CD4-positive, alpha-beta T cell (primary cell): ENCODE results near the gene EMC6. TPM values are rescaled to one million over a fixed set of nuclear protein-coding genes. Genes with fewer than 3 reads are reported as not detected.
A peak's percentile ranks its signal among the peaks of the same experiment; 100 is the strongest.

Experiments
- ATAC-seq: fragments of 200-7000 bp; cut with Tn5 transposase; one replicate; pipeline ENCODE4 v1.10.0; 2022; ENCODE audit warnings: mild to moderate bottlenecking; ENCODE audit not compliant: poor library complexity
- CTCF ChIA-PET: fragments of 350-600 bp; sonication (Branson Sonifier 250); formaldehyde crosslinking; loops from one replicate; lab custom pipeline; 2021; ENCODE audit warnings: antibody characterized with exemption, inconsistent platforms; lab: Charles Lee
- POLR2A ChIA-PET: fragments of 350-600 bp; sonication (Branson Sonifier 250); formaldehyde crosslinking; loops from one replicate; lab custom pipeline; 2021; ENCODE audit warnings: antibody characterized with exemption, inconsistent platforms; lab: Charles Lee
- DNase-seq, 14 experiments: peaks; one replicate each; pipeline ENCODE4 v3.0.0-alpha.2; 2013 to 2020; ENCODE audit warnings: mixed read lengths in 2 of 14
- H3K27ac ChIP-seq, 2 donors: one replicate each; pipeline versions ENCODE4 v1.5.1 to v1.7.0; 2013; ENCODE audit warnings: low read length in 2 of 2, low read depth in 1 of 2, mild to moderate bottlenecking in 1 of 2
- H3K27me3 ChIP-seq, 2 experiments: 1 replicate in 1 of 2; 2 replicates in 1 of 2; pipeline versions ENCODE4 v1.6.1 to v1.7.0; 2013; ENCODE audit warnings: low read length in 2 of 2, control low read depth in 1 of 2, mild to moderate bottlenecking in 1 of 2, moderate library complexity in 1 of 2; ENCODE audit not compliant: insufficient read depth in 2 of 2, control insufficient read depth in 1 of 2
- H3K36me3 ChIP-seq: one replicate; pipeline ENCODE4 v1.6.1; 2013; ENCODE audit warnings: low read length, control low read depth; ENCODE audit not compliant: insufficient read depth
- H3K4me1 ChIP-seq: one replicate; pipeline ENCODE4 v1.6.1; 2013; ENCODE audit warnings: low read length, control low read depth; ENCODE audit not compliant: insufficient read depth
- H3K4me3 ChIP-seq: one replicate; pipeline ENCODE4 v1.5.1; 2013; ENCODE audit warnings: mild to moderate bottlenecking, low read length, moderate library complexity
- H3K9me3 ChIP-seq, 2 experiments: 1 replicate in 1 of 2; 2 replicates in 1 of 2; pipeline versions ENCODE4 v1.6.1 to v1.7.0; 2013; ENCODE audit warnings: low read length in 2 of 2, mild to moderate bottlenecking in 2 of 2, control low read depth in 1 of 2, moderate library complexity in 1 of 2; ENCODE audit not compliant: control insufficient read depth in 1 of 2, insufficient read depth in 1 of 2
- H3K27ac Mint-ChIP-seq: one replicate; pipeline ENCODE4 v1.8.0; 2020; ENCODE audit warnings: mixed read lengths
- H3K27me3 Mint-ChIP-seq: one replicate; pipeline ENCODE4 v1.8.0; 2021; ENCODE audit warnings: mixed read lengths
- H3K36me3 Mint-ChIP-seq: one replicate; pipeline ENCODE4 v1.8.0; 2021; ENCODE audit warnings: low read depth, mixed read lengths
- H3K4me1 Mint-ChIP-seq: one replicate; pipeline ENCODE4 v1.8.0; 2021; ENCODE audit warnings: low read depth, mixed read lengths
- H3K4me3 Mint-ChIP-seq: one replicate; pipeline ENCODE4 v1.8.0; 2020; ENCODE audit warnings: mild to moderate bottlenecking, mixed read lengths
- H3K9me3 Mint-ChIP-seq: one replicate; pipeline ENCODE4 v1.8.0; 2020; ENCODE audit warnings: mixed read lengths
- CTCF ChIP-seq: fragments of 200-600 bp; IDR thresholded peaks from one replicate; pipeline ENCODE4 v1.8.0; 2022; ENCODE audit warnings: antibody characterized with exemption, mild to moderate bottlenecking
- intact Hi-C, 2 experiments: fragments of 100-400 bp; cut with DNase I in 1 of 2; cut with micrococcal nuclease in 1 of 2; formaldehyde crosslinking; loops; one replicate each; pipeline versions ENCODE4 v1.15.1 to v1.9.0; 2023 to 2025; cut with DNase I, micrococcal nuclease
- total RNA-seq, 174 experiments: library from RNA in 2 of 174; stranded (reverse) in 2 of 174; gene quantifications; one replicate each; pipeline ENCODE4 v1.2.3 and lab custom pipeline; 2021 to 2026

Gene EMC6
- total RNA-seq, 2 experiments from 2014 or later = 28.8 to 29.6 TPM

DNA sequence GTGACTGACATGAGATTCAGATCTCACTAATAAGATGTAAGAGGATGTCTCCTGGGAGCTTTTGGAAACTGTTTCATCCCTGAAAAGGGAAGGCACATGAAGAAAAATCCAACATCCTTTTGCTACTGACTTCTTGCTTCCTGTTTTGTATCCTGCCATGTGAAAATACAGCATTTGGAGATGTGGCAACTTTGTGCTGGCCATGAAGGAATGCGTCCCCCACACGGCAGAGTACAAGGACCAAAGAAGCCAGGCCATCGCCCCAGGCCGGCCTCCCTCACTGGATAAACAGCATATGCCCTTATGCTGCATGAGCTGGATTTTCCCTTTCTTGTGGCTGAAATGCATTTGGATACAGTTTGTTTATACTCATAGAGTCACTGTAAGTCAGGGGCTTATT is 49.6 kb downstream of the EMC6 start:
- ChIA-PET CTCF (no interaction called here), POLR2A (no interaction called here)
- Histone ChIP-seq H3K4me1 (peaks cover 43% of the 10 kb centered on the region), H3K27ac (no peak overlapping the region), H3K27me3 (no peaks in the 10 kb centered on the region), H3K4me3 (no peak overlapping the region), H3K9me3 (no peaks in the 10 kb centered on the region), H3K36me3 (peaks cover 51% of the 10 kb centered on the region)
- Mint-ChIP-seq H3K36me3 (peaks cover 73% of the 10 kb centered on the region), H3K9me3 (no peaks in the 10 kb centered on the region), H3K4me1 (peaks cover 52% of the 10 kb centered on the region), H3K4me3 (no peak overlapping the region), H3K27me3 (no peaks in the 10 kb centered on the region), H3K27ac (peak overlapping the region; percentile 27)
- no peak for ATAC-seq
- intact Hi-C loops = no loop called here
- no peak for DNase-seq
- no peak for TF ChIP-seq CTCF

DNA sequence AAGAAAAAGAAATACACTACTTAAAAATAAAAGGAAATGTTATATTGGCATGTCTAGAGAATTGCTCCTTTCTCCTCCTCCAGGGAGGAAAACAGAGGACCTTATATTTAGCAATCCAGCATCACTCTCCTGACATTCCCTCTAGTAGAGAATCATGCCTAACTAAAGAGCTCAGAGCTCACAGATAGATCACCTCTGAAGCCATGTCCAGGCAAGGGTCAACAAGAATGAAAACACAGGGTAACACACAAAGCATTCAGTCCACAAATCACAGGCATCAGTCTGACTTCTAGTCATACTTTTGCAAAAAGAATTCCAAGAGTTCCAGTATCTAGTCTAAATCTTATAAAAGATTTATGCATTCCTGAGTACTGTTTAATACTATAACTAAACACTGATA is 50.7 kb downstream of the EMC6 start:
- Mint-ChIP-seq H3K9me3 (no peaks in the 10 kb centered on the region), H3K27ac (peak overlapping the region; percentile 56), H3K27me3 (no peaks in the 10 kb centered on the region), H3K4me3 (no peak overlapping the region), H3K36me3 (peaks cover 77% of the 10 kb centered on the region), H3K4me1 (peaks cover 53% of the 10 kb centered on the region)
- TF ChIP-seq CTCF = no peak
- ChIA-PET CTCF (interaction anchor here (0.6 to 2.1 kb wide), 3 partner anchors 18 to 125 kb away, joined by 3 to 7 read pairs (median 4); no protein-coding TSS in a partner anchor), POLR2A (interaction anchor here (5.4 kb wide), 1 partner anchor 7 kb away, joined by 35 read pairs; no protein-coding TSS in a partner anchor)
- intact Hi-C loops = no loop called here
- H3K27ac ChIP-seq = no peak overlapping the region
- no peaks in the 10 kb centered on the region for H3K9me3 ChIP-seq
- H3K36me3 ChIP-seq = peaks cover 51% of the 10 kb centered on the region
- peaks cover 44% of the 10 kb centered on the region for H3K4me1 ChIP-seq
- no peak overlapping the region for H3K4me3 ChIP-seq
- no peaks in the 10 kb centered on the region for H3K27me3 ChIP-seq
- no peak for ATAC-seq
- DNase-seq = no peak

Other genes with a start within 250 kb of the EMC6 start
- gene OR1E2, start 235.0 kb upstream of the EMC6 start, total RNA-seq = not detected
- gene SPATA22, start 197.0 kb upstream of the EMC6 start, total RNA-seq = under 1 TPM; 0.80 to 0.92 TPM
- gene ASPA, start 192.8 kb upstream of the EMC6 start, total RNA-seq = not detected
- under 1 TPM; 0.25 to 0.56 TPM for gene TRPV3, start 111.0 kb upstream of the EMC6 start, total RNA-seq
- gene TRPV1, start 59.4 kb upstream of the EMC6 start, total RNA-seq = 1 to 10 TPM; 2.3 to 2.8 TPM
- gene SHPK, start 32.6 kb upstream of the EMC6 start, total RNA-seq = 1 to 10 TPM; 3.4 TPM
- gene CTNS, start 32.1 kb upstream of the EMC6 start, total RNA-seq = 1 to 10 TPM; 3.3 to 4.9 TPM
- gene TAX1BP3, start 234 bp upstream of the EMC6 start, total RNA-seq = 1 to 10 TPM; 6.0 to 6.6 TPM
- gene P2RX5, start 27.3 kb downstream of the EMC6 start, total RNA-seq = 10 to 100 TPM; 14.3 to 16.0 TPM
- gene HASPIN, start 55.1 kb downstream of the EMC6 start, total RNA-seq = under 1 TPM; 0.22 to 0.25 TPM
- 10 to 100 TPM; 15.8 to 18.3 TPM for gene ITGAE, start 132.4 kb downstream of the EMC6 start, total RNA-seq
- gene NCBP3, start 177.4 kb downstream of the EMC6 start, total RNA-seq = 10 to 100 TPM; 25.0 to 29.5 TPM
- 1 to 10 TPM; 4.8 to 4.9 TPM for gene CAMKK1, start 224.2 kb downstream of the EMC6 start, total RNA-seq
- 1 to 10 TPM in 1 of 2 experiments, under 1 TPM in 1; 0.34 to 1.0 TPM for gene P2RX1, start 247.7 kb downstream of the EMC6 start, total RNA-seq